Lung (tissue), 12 donors: ENCODE results near the gene METAP1. TPM values are rescaled to one million over a fixed set of nuclear protein-coding genes. Genes with fewer than 3 reads are reported as not detected.

ENCODE experiments used
- ATAC-seq: fragments of 200-7000 bp; cut with Tn5 transposase; one replicate; pipeline ENCODE4 v1.9.1; 2020; ENCODE audit warnings: moderate number of reproducible peaks; ENCODE audit not compliant: insufficient read depth, low FRiP score
- DNase-seq, 3 donors: peaks; one replicate each; pipeline ENCODE4 v3.0.0-alpha.2; 2013 to 2017
- H3K27ac ChIP-seq, 2 donors: one replicate each; pipeline ENCODE4 v1.5.1; 2013; ENCODE audit warnings: mild to moderate bottlenecking in 2 of 2, moderate library complexity in 2 of 2, control low read depth in 1 of 2, inconsistent platforms in 1 of 2, low read depth in 1 of 2, low read length in 1 of 2
- H3K27me3 ChIP-seq, 3 donors: one replicate each; pipeline ENCODE4 v1.5.1; 2013; ENCODE audit warnings: low read length in 2 of 3; ENCODE audit not compliant: control insufficient read depth in 3 of 3, insufficient read depth in 3 of 3
- H3K36me3 ChIP-seq, 4 donors: one replicate each; pipeline ENCODE4 v1.5.1; 2013; ENCODE audit warnings: low read length in 4 of 4, mild to moderate bottlenecking in 1 of 4, moderate library complexity in 1 of 4; ENCODE audit not compliant: control insufficient read depth in 4 of 4, insufficient read depth in 4 of 4
- H3K4me1 ChIP-seq, 5 donors: one replicate each; pipeline ENCODE4 v1.5.1; 2013; ENCODE audit warnings: low read length in 5 of 5, mild to moderate bottlenecking in 2 of 5, moderate library complexity in 1 of 5; ENCODE audit not compliant: control insufficient read depth in 5 of 5, insufficient read depth in 5 of 5
- H3K4me3 ChIP-seq: one replicate; pipeline ENCODE4 v1.5.1; 2013; ENCODE audit warnings: mild to moderate bottlenecking, control low read depth, moderate library complexity
- H3K9ac ChIP-seq, 2 donors: one replicate each; pipeline ENCODE4 v1.5.1; 2013; ENCODE audit warnings: low read length in 2 of 2, control low read depth in 1 of 2; ENCODE audit not compliant: insufficient read depth in 1 of 2
- H3K9me3 ChIP-seq, 4 donors: one replicate each; pipeline ENCODE4 v1.5.1; 2013; ENCODE audit warnings: low read length in 3 of 4, mild to moderate bottlenecking in 1 of 4, moderate library complexity in 1 of 4; ENCODE audit not compliant: control insufficient read depth in 4 of 4, insufficient read depth in 3 of 4
- WGBS, 2 donors: extraction: QIAGEN DNeasy Blood & Tissue Kit; methylation state at CpG; one replicate each; pipeline ENCODE4 v1.1.7; 2013; 5-methylcytosine and 5-hydroxymethylcytosine counted together
- polyA plus RNA-seq, 2 donors: library from polyadenylated mRNA; stranded (reverse); fragments of 200-250 nt; gene quantifications; one replicate each; pipeline ENCODE4 v1.2.1, GENCODE V29; 2013
- total RNA-seq, 2 donors: library from RNA; depleted of rRNA in 1 of 2; stranded (reverse); fragments of >200 nt in 1 of 2; gene quantifications; one replicate each; pipeline ENCODE4 v1.2.1, GENCODE V29; 2014 to 2021
- TF ChIP-seq, protein P1 (sequence below): IDR thresholded peaks from 2 replicates; pipeline ENCODE4 v1.5.1; 2012; ENCODE audit warnings: mild to moderate bottlenecking; ENCODE audit errors: control extremely low read depth, extremely low read depth
- donor health status: control.
- donor health status: control.
- donor health status: Bipolar disorder and iron deficiency.
- donor health status: healthy.
- donor health status: DM: yes; HTN: yes; CAD: no.

METAP1 gene
- total and polyA plus RNA-seq, 4 donors: 19.1 to 38.4 (median 27.6) TPM

DNA sequence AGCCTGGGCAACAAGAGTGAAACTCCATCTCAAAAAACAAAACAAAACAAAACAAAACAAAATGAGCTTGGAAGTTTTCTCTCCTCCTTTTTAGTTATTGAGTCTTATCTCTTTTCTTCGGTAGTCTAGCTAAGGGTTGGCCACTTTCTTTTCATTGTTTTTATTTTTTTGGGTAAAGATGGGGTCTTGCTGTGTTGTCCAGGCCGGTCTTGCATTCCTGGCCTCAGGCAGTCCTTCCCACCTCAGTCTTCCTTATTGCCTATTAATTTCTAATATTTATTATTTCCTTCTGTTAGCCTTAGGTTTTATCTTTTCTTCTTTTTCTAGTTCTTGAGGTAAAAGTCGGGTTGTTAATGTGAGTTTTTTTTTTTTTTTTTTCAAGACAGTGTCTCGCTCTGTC is 16.4 kb downstream of the METAP1 start:
- Histone ChIP-seq H3K9me3 (peaks cover 0 to 4% (median 2%) of the 10 kb centered on the region in 4 donors), H3K4me1 (peaks cover 0 to 16% (median 0%) of the 10 kb centered on the region in 5 donors), H3K4me3 (no peak overlapping the region), H3K27me3 (no peaks in the 10 kb centered on the region), H3K27ac (peak overlapping the region in 1 of 2 donors; percentile 56), H3K36me3 (no peaks in the 10 kb centered on the region), H3K9ac (no peak overlapping the region)
- no peak for DNase-seq
- WGBS, 2 donors: 75 to 100% methylated on average over 4 of the region's 4 CpGs
- TF ChIP-seq, protein P1, sequence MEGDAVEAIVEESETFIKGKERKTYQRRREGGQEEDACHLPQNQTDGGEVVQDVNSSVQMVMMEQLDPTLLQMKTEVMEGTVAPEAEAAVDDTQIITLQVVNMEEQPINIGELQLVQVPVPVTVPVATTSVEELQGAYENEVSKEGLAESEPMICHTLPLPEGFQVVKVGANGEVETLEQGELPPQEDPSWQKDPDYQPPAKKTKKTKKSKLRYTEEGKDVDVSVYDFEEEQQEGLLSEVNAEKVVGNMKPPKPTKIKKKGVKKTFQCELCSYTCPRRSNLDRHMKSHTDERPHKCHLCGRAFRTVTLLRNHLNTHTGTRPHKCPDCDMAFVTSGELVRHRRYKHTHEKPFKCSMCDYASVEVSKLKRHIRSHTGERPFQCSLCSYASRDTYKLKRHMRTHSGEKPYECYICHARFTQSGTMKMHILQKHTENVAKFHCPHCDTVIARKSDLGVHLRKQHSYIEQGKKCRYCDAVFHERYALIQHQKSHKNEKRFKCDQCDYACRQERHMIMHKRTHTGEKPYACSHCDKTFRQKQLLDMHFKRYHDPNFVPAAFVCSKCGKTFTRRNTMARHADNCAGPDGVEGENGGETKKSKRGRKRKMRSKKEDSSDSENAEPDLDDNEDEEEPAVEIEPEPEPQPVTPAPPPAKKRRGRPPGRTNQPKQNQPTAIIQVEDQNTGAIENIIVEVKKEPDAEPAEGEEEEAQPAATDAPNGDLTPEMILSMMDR: no peak
- ATAC-seq: no peak

DNA sequence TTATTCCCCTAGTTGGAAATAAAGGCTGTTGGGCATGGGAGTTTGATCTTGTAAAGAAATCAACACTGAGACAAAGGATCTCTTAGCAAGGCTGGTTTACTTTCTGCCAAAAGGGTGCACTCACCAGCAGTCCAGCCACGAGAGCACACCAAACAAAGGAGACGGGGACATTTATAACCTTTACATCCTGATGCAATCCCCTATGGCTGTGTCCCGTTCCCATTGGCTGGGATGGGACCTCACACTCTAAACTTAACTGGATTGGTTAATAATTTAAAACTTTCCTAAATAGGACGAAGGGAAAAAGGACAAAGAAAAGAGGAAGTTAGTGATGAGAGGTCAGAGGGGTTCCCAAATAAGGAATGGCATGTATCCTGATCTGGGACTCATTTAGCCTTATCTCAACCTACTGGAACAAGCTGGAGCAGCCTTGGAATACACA is 17.9 kb downstream of the METAP1 start:
- Histone ChIP-seq H3K27ac (peak overlapping the region in 1 of 2 donors; percentile 93), H3K36me3 (no peaks in the 10 kb centered on the region), H3K4me3 (no peak overlapping the region), H3K4me1 (peaks cover 0 to 19% (median 0%) of the 10 kb centered on the region in 5 donors), H3K27me3 (no peaks in the 10 kb centered on the region), H3K9me3 (peaks cover 0 to 4% (median 2%) of the 10 kb centered on the region in 4 donors), H3K9ac (no peak overlapping the region)
- no peak for ATAC-seq
- no peak for DNase-seq
- TF ChIP-seq, protein P1: no peak
- 62 to 63% methylated on average over 4 of the region's 4 CpGs for WGBS, 2 donors

DNA sequence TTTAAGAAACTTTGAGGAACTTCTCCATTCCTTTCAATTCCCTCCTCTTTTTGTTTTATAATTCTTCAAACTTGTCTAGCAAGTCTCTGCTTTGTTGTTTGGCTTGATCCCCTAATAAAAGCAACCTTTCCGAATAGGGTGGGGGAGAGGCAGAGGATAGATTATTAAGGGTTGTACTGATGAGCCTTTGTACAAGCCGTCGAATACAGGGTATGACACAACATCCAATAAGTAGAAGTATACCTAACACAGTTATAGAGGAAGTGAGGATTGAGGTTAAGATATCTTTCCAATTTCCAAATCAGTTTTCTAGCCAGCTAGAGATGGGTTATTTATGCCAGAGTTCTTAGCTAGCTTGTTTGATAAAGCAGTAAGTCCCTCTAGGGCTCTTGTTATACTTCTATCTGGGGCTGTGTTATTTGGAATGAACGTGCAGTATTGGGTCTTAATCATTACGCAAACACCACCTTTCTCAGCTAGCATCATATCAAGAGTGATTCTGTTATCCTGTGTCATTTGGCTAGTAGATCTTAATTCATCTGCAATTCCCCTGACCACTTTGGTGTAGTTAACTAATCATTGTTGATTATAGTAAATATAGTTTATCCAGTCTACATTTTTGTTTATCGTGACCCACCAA is 18.5 kb downstream of the METAP1 start:
- ATAC-seq (no peak), DNase-seq (no peak)
- Histone ChIP-seq H3K9me3 (peaks cover 0 to 4% (median 2%) of the 10 kb centered on the region in 4 donors), H3K27me3 (no peaks in the 10 kb centered on the region), H3K4me1 (peaks cover 0 to 19% (median 0%) of the 10 kb centered on the region in 5 donors), H3K4me3 (no peak overlapping the region), H3K9ac (no peak overlapping the region), H3K36me3 (no peaks in the 10 kb centered on the region), H3K27ac (peak overlapping the region in 1 of 2 donors; percentile 93)
- TF ChIP-seq, protein P1: no peak
- WGBS, 2 donors: 82 to 87% methylated on average over 6 of the region's 6 CpGs

DNA sequence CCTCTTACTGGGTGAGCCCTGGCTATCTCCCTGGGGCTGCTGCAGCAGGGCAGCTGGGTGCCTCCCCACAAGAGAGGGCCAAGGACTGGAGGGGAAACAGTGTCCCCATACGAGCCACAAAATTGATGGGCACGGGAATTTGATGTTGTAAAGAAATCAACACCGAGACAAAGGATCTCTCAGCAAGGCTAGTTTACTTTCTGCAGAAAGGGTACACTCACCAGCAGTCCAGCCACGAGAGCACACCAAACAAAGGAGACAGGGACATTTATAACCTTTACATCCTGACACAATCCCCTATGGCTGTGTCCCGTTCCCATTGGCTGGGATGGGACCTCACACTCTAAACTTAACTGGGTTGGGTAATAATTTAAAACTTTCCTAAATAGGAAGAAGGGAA is 25.9 kb downstream of the METAP1 start:
- Histone ChIP-seq H3K4me1 (peaks cover 0 to 17% (median 5%) of the 10 kb centered on the region in 5 donors), H3K4me3 (no peak overlapping the region), H3K9me3 (peaks cover 0 to 8% (median 2%) of the 10 kb centered on the region in 4 donors), H3K9ac (no peak overlapping the region), H3K36me3 (peaks cover 0 to 5% (median 3%) of the 10 kb centered on the region in 4 donors), H3K27me3 (no peaks in the 10 kb centered on the region), H3K27ac (no peak overlapping the region)
- 95 to 98% methylated on average over 5 of the region's 5 CpGs for WGBS, 2 donors
- ATAC-seq (no peak), DNase-seq (no peak)
- TF ChIP-seq, protein P1: no peak
